ENCODE data around the gene PACS1.

PACS1 gene

DNA sequence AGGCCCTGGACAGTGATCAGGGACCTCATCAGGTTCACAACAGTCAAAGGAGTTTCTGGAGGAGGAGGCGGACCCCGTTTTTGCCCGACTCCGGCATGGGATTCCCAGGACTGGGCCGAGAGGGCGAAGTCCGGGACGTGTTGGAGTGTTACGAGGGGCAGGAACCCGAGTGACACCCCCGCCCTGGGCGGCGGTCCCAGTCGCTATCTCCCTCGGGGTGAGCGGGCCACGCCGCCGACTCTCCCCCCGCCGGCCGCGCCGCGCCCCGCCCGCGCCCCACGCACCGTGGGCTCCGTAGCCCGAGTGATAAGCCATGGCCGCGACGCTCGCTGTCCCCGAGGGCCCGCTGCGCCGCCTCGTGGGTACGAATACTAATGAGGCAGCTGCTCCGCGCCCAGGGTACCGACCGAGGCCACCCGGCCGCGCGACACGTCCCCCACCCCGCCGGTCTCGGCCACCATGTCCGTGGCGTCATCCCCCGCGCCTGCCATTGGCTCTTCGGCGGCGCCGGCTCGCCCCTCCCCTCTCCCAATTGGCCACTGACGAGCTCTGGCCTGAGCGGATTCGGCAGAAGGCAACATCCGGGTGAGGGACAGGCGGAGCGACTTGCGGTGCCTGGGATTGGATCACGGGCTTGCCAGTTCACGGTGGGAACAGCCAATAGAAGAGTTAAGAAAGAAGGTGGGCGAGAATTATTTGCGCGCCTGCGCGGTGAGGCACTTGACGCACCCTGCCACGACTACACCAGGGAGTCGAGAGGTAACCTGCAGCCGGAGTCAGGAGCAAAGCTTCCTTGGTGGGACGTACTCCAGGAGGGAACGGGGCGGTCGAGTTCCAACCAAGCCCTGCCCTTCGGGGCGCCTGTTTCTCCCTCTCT is 218.8 kb downstream of the PACS1 start, which contains the start of gene YIF1A:
Gene YIF1A (minus strand): TSS at position 473 of the 877 bp plus-strand sequence. CDS start 158 bp downstream, at position 315.
- H3K27ac ChIP-seq = peak within 1 kb of the TSS; percentile 65

DNA sequence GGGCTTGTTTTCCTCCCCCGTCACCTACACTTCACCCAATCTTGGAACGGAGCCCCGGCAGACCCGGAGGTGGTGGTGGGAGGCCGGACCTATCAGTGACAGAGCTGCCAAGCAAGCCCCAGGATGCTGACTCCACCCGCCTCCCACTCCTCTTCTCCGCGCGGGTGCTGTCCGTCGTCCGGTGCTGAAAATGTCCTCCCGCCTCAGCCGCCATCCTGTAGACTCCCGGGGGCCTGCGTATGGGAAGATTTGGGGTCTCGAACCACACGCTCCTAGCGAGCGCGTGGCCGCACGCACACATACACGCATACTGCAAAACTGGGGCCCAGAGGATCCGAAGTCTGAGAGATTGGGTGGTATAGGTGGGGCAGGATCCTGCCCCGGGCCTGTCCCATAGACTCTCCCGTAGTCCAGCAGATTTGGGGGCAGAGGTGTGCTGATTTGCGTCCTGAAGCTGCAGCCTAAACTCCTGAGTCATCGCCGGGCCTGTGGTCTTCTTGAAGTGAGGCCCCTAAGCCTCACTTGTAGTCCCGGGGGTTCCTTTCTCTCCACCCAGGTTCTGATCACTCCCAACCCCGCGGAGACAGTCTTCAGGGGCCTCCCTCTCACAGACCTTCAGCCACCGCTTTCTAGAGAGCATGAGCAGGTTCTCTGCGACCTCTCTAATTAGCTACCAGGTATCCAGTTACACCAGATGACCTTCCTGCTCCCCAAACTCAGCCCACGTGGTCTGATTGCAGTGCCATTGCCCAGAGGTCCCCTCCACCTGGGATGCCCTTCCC is 219.7 kb downstream of the PACS1 start:
- TF ChIP-seq, protein P1, sequence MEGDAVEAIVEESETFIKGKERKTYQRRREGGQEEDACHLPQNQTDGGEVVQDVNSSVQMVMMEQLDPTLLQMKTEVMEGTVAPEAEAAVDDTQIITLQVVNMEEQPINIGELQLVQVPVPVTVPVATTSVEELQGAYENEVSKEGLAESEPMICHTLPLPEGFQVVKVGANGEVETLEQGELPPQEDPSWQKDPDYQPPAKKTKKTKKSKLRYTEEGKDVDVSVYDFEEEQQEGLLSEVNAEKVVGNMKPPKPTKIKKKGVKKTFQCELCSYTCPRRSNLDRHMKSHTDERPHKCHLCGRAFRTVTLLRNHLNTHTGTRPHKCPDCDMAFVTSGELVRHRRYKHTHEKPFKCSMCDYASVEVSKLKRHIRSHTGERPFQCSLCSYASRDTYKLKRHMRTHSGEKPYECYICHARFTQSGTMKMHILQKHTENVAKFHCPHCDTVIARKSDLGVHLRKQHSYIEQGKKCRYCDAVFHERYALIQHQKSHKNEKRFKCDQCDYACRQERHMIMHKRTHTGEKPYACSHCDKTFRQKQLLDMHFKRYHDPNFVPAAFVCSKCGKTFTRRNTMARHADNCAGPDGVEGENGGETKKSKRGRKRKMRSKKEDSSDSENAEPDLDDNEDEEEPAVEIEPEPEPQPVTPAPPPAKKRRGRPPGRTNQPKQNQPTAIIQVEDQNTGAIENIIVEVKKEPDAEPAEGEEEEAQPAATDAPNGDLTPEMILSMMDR (IDR thresholded peaks at IDR 0.05) = no peak
- Histone ChIP-seq H3K9me3 (no peaks in the 10 kb centered on the region), H3K4me1 (ENCODE audit: control insufficient read depth in 1 of 2, insufficient read depth in 1 of 2, low read depth in 1 of 2, low read length in 1 of 2) (peaks cover 20 to 24% of the 10 kb centered on the region in 2 experiments), H3K36me3 (no peaks in the 10 kb centered on the region), H3K27ac (peak overlapping the region; percentile 65), H3K4me3 (ENCODE audit: low read depth in 1 of 2, low read length in 1 of 2) (peak overlapping the region; percentile 69 to 86), H3K27me3 (peaks cover 55% of the 10 kb centered on the region)

More for the DNA sequence above, 218.8 kb downstream of the PACS1 start, which contains the start of gene YIF1A:
- H3K36me3 ChIP-seq = no peaks in the 10 kb centered on the region
- H3K9me3 ChIP-seq = no peaks in the 10 kb centered on the region
- H3K27me3 ChIP-seq = peaks cover 46% of the 10 kb centered on the region
- TF ChIP-seq, protein P1 (IDR thresholded peaks at IDR 0.05) = peak; percentile 54
- H3K4me3 ChIP-seq (ENCODE audit: low read depth in 1 of 2, low read length in 1 of 2) = peak within 1 kb of the TSS; percentile 69 to 86
- peaks cover 20 to 24% of the 10 kb centered on the region in 2 experiments for H3K4me1 ChIP-seq (ENCODE audit: control insufficient read depth in 1 of 2, insufficient read depth in 1 of 2, low read depth in 1 of 2, low read length in 1 of 2)

DNA sequence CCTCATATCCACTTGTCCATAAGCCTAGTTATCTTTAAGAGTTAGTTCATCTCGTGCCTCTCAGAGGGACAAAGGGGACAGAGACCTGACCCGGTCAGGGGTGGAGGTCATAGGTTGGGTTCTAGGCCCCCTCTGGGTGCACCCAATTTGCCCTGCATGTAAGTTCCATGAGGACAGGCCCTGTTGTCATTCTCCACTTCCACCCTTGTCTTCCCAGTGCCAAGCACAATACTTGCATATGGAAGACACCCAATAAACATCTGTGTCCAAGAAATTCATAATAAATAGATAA is 220.2 kb downstream of the PACS1 start:
- H3K27me3 ChIP-seq = peaks cover 59% of the 10 kb centered on the region
- H3K4me1 ChIP-seq (ENCODE audit: control insufficient read depth in 1 of 2, insufficient read depth in 1 of 2, low read depth in 1 of 2, low read length in 1 of 2) = peaks cover 20 to 24% of the 10 kb centered on the region in 2 experiments
- TF ChIP-seq, protein P1 (IDR thresholded peaks at IDR 0.05) = no peak
- no peak overlapping the region for H3K4me3 ChIP-seq (ENCODE audit: low read depth in 1 of 2, low read length in 1 of 2)
- H3K9me3 ChIP-seq = no peaks in the 10 kb centered on the region
- no peak overlapping the region for H3K27ac ChIP-seq
- H3K36me3 ChIP-seq = no peaks in the 10 kb centered on the region

DNA sequence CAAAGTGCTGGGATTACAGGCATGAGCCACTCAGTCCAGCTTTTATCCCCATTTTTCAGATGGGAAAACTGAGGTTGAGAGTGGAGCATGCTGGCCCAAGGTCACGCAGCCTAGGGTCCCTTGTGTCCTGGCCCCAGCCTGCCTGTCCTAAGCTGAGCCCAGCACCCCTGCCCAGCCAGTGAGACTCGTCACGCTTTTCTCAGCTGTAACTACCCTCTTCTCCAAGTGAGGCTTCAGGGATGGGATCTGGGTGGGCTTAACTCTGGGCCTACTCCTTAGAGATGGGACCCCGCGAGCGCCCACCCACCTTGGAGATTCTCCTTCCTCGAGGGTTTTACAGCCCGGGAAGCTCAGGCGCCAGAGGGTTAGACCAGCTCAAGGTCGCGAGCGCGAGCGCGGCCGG is 221.2 kb downstream of the PACS1 start:
- peaks cover 20 to 24% of the 10 kb centered on the region in 2 experiments for H3K4me1 ChIP-seq (ENCODE audit: control insufficient read depth in 1 of 2, insufficient read depth in 1 of 2, low read depth in 1 of 2, low read length in 1 of 2)
- no peaks in the 10 kb centered on the region for H3K9me3 ChIP-seq
- no peak overlapping the region for H3K27ac ChIP-seq
- no peak overlapping the region for H3K4me3 ChIP-seq (ENCODE audit: low read depth in 1 of 2, low read length in 1 of 2)
- TF ChIP-seq, protein P1 (IDR thresholded peaks at IDR 0.05) = no peak
- no peaks in the 10 kb centered on the region for H3K36me3 ChIP-seq
- H3K27me3 ChIP-seq = peaks cover 69% of the 10 kb centered on the region

DNA sequence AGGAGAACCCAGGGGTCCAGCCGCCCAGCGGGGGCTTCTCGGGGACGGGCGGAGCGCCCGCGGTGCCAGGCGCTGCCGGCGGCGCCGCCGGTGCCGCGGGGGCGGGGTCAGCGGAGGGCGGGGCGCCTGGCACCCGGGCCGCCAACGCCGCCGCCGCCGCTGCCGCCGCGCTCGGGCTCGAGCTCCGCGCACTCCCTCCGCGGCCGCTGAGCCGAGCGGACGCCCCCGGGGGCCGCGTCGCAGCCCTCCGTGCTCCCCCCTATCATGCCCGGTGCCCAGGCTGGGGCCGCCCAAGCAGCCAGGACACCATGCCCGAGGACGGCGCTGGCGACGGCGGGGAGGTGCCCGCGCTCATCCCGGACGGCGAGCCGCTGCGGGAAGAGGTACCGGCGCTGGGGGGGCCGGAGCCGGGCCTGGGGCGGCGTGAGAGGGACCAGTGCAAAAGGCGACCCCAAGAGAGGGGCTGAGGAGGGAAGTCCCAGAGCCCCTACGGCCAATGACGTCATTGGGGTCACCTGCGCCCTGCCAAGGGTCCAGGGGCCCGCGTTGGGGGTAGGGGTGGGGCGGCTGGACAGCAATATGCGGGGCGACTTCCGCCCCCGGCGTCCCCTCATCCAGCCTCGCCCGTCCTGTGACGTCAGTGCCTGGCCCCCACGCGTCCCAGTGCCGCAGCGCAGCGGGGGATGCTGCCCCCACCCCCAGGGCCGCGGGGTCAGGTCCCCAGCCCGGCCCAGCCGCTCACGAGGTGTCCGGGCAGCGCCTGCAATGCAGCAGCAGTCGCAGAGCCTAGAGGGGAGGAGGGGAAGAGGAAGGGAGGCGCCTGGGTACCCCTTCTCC is 221.9 kb downstream of the PACS1 start, which contains the start of gene TMEM151A:
Gene TMEM151A (plus strand): TSS at position 189 of the 837 bp plus-strand sequence. CDS start 120 bp downstream, at position 309.
- TF ChIP-seq, protein P1 (IDR thresholded peaks at IDR 0.05) = no peak
- H3K4me3 ChIP-seq (ENCODE audit: low read depth in 1 of 2, low read length in 1 of 2) = peak within 1 kb of the TSS in 1 of 2 experiments; percentile 41
- no peaks in the 10 kb centered on the region for H3K9me3 ChIP-seq
- H3K27me3 ChIP-seq = peaks cover 75% of the 10 kb centered on the region
- peaks cover 20 to 24% of the 10 kb centered on the region in 2 experiments for H3K4me1 ChIP-seq (ENCODE audit: control insufficient read depth in 1 of 2, insufficient read depth in 1 of 2, low read depth in 1 of 2, low read length in 1 of 2)
- no peak within 1 kb of the TSS for H3K27ac ChIP-seq
- no peaks in the 10 kb centered on the region for H3K36me3 ChIP-seq

All from neutrophil (primary cell).